Stimulated activated CD4-positive, alpha-beta T cell treated with anti-CD3 and anti-CD28 coated beads, TNF-alpha, amount 100 ng/mL, for 4 hours (primary cell): ENCODE measurements around the gene AP5S1.

Source experiments
- DNase-seq, 3 experiments: peaks; one replicate each; pipeline ENCODE4 v3.0.0-alpha.2; 2020; ENCODE audit warnings: low read depth in 3 of 3

Gene AP5S1

DNA sequence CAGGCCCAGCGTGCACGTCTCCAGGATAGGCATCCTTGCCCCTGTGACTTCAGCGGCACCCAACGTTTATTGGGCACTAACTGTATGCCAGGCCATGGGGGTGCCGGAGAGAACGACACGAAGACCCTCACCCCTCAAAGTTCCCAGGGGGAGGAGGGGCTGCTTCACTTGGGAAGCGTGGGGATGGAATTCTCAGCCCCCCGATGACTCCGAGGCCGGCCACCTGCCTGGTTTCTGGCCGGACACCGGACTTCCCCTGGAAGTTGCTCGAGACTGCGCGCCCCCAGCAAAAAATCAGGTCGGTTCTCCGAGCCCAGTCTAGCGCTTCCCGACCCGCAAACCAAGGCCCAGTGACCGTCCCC is 26.0 kb downstream of the AP5S1 start:
- peak in 1 of 3 experiments; percentile 26 for DNase-seq

DNA sequence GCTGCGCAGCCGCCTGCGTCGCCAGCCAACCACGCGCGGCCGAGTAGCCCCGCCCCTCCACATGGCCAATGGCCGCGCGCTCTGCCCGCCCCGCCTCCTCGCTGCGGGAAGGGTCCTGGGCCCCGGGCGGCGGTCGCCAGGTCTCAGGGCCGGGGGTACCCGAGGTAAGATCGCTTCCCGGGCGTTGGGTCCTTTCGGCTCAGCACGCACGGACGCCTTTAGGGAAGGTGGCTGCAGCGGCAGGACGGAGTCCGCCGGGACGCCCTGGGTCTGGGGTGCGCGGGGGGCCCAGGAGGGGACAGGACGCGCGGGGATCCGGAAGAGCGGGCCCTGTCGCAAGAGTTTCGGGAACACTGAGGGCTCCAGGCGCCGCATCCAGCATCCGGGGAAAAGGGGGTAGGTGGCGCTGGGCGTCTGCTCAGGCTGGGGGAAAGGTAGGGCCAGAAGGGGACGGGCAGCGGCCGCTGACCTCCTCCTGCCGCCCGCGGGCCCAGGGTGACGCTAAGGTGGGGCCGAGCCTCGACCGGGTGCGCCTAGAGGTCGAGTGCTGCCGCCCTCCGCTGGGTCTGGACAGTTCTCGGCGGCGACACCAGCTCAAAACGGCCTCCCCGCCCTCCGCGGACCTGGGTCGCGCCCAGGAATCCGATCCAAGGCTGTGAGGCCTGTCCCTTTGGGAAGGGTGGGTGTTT is 26.5 kb downstream of the AP5S1 start, which contains the start of gene MAVS:
Gene MAVS (plus strand): TSS at position 95 of the 689 bp plus-strand sequence. CDS start 7,791 bp downstream, outside the sequence.
- DNase-seq: peak; percentile 70 to 81 (median 71)

DNA sequence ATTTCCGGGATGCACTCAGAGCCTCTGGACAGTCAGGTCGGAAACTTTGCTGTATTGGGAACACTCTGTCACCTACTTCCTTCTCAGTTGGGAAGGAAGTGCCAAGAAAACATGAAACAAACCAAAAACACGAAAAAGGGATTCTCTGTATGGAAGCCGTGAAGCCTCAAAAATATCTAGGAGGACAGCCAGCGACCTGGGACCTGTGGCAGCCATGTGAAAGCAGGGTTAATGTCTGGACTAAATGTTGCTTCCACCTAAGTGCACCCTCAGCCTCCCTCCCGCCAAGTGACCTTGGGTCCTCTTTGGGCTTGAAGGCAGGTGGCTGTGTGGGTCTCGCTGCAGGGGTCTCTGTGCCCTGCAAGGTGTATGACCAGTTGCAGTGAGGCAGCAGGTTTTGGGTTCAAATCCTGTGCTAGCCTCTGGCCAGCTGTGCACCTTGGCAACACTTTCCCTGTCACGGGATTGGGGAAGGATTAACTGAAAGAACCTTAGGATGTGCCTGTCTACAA is 27.1 kb downstream of the AP5S1 start:
- DNase-seq: no peak

DNA sequence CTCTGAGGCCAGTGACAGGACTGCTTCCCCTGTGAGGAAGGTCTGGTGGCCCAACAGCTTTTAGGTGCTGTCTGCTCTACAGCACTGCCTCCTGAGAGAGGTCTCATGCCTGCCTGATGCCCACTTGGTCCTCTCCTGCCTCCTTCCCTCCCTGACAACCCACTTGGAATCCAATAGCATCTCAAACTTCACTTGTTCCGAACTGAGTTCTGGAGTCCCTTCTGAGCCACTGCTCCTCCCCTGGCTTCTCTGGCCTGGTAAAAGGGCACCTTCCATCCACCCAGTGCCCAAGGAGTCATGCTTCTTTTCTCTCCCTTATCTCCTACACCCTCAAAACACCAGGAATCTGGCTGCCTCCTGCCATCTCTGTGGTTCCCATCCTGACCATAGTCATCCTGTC is 28.2 kb downstream of the AP5S1 start:
- no peak for DNase-seq

DNA sequence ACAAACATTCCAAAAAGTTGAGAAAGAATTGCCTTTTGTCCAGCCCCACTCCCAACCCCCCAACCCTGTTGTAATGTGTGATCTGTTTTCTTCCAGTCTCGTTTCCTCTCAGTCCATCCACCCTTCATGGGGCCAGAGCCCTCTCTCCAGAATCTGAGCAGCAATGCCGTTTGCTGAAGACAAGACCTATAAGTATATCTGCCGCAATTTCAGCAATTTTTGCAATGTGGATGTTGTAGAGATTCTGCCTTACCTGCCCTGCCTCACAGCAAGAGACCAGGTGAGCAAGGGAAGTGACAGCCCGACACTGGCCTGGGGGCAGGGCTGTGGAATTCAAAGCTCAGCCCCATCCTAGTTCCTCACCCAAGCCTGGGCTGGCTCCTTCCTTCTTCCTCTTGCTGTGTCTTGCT is 34.1 kb downstream of the AP5S1 start:
- DNase-seq: no peak

DNA sequence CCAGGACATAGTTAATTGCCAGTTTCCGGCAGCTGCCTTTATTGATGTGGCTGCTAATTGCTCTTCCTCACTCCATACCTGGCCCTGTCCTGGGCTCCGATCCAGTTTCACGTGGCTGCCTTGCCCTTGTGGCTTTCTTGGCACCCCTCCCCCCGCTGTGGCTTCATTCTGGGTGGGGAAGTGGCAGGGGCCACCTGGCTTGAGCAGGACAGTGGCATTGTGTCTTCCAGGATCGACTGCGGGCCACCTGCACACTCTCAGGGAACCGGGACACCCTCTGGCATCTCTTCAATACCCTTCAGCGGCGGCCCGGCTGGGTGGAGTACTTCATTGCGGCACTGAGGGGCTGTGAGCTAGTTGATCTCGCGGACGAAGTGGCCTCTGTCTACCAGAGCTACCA is 37.1 kb downstream of the AP5S1 start:
- DNase-seq: no peak

DNA sequence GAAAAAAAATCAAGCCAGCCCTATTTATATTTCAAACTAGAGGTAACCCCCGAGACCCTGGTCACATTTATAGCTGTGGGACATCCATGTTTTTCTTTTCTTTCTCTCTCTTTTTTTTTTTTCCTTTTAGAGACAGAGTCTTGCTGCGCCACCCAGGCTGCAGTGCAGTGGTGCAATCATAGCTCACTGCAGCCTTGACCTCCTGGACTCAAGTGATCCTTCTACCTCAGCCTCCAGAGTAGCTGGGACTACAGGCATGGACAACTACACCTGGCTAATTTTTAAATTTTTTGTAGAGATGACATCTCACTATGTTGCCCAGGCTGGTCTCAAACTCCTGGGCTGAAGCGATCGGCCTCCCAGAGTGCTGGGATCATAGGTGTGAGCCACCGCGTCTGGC is 38.3 kb downstream of the AP5S1 start:
- DNase-seq: no peak

DNA sequence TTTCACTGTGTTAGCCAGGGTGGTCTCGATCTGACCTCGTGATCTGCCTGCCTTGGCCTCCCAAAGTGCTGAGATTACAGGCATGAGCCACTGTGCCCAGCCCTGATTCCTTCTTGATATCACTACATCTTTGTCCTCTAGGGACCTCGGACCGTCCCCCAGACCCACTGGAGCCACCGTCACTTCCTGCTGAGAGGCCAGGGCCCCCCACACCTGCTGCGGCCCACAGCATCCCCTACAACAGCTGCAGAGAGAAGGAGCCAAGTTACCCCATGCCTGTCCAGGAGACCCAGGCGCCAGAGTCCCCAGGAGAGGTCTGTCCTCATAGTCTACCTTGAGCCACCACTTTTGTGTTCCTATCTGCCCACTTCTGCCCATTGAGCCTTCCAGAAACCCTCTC is 40.8 kb downstream of the AP5S1 start:
- DNase-seq: no peak

DNA sequence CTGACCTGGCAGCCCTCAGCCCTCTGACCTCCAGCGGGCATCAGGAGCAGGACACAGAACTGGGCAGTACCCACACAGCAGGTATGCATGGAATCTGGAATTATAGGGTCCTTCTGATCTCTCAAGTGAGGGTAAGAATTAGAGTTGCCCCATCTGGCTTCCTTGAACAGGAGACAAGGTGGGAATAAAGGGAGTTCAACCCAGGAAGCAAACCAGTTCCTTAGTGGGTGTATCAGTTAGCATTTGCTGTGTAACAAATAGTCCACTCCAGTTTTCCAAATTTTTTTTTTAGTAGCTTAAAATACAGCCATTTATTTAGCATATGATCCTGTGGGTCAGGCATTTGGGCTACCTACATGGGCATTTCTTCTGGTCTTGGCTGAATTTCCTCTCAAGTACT is 42.0 kb downstream of the AP5S1 start:
- DNase-seq: no peak

DNA sequence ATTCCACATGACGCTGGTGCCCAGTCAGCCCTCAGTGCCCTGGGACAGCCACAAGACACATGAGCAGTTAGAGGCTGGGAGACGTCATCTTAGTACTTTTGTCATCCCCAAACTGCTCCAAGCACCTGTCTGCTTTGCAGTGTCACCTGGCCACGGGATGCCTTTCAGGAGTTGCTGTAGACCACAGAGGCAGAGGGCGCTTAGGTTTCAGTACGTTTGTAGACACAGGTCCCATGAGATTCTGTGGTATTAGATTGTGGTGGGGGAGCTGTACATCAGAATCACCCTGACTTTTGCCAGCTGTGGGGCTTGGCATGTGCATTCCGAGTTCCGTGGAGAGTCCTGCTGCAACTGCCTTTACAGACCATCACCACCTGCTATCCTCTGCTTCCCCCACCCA is 43.0 kb downstream of the AP5S1 start:
- no peak for DNase-seq

DNA sequence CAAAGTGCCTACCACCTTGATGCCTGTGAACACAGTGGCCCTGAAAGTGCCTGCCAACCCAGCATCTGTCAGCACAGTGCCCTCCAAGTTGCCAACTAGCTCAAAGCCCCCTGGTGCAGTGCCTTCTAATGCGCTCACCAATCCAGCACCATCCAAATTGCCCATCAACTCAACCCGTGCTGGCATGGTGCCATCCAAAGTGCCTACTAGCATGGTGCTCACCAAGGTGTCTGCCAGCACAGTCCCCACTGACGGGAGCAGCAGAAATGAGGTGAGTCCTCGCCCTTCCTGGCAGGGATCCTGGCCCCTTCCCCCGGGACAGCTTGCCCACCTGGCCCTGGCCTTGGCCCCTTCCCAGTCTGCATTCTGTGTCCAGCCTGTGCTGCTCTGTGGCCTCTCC is 44.2 kb downstream of the AP5S1 start:
- DNase-seq: no peak

DNA sequence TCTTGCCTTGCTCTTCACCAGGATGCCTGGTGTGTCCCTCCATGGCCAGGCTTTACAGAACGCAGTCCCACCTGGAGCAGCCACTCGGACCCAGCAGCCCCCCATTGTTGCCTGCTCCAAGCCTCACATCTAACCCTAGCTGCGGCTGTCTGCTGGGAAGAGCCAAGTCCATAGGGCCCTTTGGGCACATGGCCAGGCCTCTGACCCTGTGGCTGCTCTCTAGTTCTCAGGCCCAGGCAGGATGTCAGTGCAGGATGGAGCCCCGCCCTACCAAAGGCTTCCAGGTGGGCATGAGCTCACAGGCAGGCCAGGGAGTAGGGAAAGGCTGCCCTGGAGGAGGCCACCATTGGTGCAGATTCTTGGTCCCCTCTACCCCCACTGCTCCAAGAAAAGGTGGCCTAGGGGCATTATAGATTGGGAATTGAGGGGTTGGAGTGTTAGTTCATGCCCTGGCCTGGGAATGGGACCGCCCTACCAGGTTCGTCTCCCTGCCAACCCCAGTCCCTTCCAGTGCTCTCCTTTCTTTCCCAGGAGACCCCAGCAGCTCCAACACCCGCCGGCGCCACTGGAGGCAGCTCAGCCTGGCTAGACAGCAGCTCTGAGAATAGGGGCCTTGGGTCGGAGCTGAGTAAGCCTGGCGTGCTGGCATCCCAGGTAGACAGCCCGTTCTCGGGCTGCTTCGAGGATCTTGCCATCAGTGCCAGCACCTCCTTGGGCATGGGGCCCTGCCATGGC is 45.0 kb downstream of the AP5S1 start:
- no peak for DNase-seq

DNA sequence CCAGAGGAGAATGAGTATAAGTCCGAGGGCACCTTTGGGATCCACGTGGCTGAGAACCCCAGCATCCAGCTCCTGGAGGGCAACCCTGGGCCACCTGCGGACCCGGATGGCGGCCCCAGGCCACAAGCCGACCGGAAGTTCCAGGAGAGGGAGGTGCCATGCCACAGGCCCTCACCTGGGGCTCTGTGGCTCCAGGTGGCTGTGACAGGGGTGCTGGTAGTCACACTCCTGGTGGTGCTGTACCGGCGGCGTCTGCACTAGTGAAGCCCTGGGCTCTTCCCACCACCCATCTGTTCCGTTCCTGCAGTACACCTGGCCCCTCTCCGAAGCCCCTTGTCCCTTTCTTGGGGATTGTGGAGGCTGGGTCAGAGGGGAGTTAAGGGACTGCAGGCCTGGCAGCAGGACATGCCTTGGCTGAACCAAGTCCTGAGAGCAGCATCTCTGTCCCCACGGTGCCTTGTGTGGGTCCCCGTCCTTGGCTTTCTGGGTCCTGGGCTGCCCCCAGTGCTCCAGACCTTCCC is 45.6 kb downstream of the AP5S1 start:
- DNase-seq: no peak

DNA sequence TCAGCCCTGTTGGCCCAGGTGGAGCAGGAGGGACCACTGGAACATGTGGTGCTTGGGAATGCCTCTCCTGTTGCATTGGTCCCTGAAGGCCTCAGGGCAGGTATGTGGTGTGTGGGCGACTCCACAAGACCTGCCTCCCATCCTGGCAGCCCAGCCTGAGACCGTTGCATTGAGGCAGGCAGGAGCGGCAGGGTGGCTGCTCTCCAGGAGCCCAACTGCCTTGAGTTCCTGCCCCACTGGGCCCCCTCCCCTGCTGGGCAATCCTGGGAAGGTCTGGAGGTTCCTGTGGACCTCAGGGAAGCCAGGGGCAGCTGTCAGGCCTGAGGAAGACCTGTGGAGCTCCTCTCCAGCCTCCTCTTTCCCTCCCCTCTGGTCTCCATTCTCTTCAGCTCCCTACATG is 46.1 kb downstream of the AP5S1 start:
- DNase-seq: no peak

DNA sequence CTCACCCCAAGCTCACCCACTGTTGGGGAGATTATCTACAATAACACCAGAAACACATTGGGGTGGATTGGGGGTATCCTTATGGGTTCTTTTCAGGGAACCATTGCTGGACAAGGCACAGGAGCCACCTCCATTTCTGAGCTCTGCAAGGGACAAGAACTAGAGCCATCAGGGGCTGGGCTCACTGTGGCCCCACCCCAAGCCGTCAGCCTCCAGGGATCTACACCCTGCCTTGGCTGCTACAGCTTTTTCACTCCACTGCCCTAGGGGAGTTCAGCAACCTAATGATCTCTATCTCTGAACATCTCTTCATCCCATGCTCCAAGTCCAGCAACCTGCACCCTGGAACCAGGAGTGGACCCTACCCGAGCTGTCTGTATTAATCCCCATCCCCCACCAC is 47.5 kb downstream of the AP5S1 start:
- DNase-seq: no peak

DNA sequence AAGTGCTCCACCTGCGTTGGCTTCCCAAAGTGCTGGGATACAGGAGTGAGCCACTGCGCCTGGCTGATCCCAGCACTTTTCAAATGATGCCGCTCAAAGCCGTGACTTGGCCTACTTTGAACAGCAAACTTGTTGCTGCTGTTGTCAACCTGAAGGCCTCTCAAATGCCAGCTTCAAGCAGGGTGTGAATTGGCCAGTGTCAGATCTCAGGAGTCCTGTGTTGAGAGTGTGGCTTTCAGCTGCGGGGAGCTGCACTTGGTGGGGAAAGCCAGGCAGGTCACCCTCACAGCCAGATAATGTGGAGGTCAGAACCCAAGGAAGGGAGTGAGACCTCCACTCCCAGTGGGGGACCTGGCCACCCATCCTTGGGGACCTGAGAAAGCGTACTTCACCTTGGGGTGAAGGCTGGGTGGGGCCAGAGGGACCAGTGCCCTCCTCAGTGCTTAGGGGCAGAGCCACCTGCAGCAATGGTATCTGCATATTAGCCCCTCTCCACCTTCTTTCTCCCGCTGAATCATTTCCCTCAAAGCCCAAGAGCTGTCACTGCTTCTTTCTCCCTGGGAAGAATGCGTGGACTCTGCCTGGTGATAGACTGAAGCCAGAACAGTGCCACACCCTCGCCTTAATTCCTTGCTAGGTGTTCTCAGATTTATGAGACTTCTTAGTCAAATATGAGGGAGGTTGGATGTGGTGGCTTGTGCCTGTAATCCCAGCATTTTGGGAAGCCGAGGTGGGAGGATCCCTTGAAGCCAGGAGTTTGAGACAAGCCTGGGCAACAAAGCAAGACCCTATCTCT is 49.7 kb downstream of the AP5S1 start:
- no peak for DNase-seq

DNA sequence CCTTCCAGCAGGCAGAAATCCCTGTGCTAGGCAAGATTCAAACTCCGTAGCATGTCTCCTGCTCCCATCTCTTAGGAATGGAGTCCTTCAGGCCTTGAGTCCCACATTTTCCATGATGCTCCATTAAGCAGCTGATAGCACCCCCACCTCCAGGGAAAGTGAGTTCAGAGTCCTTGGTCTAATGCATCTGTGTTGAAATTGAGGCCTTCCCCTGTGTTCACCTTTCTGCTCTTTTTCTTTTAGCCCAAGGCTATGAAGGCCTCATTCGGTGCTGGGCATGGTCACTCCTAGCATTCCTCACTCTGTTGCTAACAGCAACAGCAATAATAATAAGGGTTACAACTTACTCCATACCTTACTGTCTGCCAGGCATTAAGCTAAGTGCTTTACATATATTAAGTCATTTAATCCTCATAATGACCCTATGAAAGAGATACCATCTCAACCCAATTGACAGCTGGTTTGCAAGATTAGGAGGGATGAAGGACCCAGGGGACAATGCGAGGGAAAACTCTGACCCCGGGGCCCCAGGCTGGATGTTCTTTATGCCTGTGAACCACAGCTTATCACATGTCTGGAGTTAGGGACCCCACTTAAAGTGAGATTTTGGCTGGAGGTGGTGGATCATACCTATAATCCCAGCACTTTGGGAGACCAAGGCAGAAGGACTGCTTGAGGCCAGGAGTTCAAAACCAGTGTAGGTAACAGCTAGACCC is 51.4 kb downstream of the AP5S1 start:
- no peak for DNase-seq

DNA sequence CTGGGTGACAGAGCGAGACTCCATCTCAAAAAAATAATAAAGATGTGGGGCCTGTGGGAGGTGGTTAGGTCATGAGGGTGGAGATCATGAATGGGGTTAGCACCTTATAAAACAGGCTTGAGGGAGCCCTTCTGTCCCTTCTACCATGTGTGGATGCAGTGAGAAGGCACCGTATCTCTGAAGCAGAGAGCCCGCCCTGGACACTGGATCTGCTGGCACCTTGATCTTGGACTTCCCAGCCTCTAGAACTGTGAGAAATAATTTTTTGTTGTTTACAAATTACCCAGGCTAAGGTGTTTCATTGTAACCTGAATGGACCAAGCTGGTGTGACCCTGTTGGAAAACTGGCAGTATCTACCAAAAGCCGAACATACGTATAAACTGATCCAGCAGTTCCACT is 53.2 kb downstream of the AP5S1 start:
- no peak for DNase-seq

DNA sequence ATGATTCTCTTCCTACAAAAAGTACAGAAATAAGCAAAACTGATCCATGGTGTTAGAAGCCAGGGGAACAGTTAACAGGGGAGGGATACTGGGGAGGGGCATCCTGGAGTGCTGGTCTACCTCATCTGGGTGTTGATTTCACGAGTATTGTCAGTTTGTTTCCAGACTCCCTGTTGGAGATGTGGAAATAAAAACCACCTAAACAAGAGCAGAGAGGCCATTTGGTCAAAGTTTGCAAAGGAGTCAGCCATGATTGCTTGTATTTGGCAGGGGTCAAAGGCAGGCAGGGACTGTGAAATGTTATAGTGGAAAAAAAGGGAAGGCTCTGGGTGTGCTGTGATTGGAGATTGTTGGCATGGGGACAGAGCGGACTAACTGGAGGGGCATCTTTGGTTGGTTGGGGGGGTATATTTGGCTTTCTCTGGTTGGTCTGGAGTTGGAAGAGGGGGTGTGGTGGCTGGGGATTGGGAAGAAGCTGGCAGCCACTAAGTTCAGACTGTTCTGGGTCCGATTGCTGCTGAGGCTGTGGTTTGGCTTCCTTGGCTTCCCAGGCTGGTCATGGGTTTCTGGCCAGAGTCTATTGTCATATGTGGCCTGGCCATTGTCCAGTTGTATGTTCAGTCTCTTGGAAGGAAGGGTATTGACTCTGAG is 54.0 kb downstream of the AP5S1 start:
- DNase-seq: no peak

DNA sequence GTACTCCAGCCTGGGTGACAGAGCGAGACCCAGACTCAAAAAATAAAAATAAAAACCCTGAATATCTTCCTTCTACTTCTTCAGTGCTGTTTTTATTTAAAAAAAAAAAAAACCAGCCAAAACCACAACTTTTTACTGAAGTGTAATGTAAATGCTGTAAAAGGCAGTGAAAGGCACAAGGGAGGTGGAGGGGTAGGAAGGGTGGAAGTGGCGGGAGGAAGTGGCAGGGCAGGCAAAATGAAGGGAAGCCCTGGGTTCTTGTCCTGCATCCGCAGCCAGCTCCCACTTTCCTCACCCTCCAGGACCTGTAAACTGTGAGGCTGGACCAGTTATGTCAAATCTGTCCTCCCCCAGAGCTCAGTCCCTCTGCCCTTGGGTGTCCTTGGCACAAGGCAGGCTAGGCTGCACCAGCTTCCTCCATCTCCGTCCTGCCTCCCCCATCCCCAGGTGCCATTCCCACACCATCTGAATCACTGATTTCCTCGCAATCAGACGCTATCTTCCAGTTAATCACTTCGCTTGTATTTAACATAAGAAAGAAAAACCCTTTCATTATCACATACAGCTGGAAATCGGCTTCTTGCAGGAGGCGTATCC is 55.1 kb downstream of the AP5S1 start:
- DNase-seq: no peak

DNA sequence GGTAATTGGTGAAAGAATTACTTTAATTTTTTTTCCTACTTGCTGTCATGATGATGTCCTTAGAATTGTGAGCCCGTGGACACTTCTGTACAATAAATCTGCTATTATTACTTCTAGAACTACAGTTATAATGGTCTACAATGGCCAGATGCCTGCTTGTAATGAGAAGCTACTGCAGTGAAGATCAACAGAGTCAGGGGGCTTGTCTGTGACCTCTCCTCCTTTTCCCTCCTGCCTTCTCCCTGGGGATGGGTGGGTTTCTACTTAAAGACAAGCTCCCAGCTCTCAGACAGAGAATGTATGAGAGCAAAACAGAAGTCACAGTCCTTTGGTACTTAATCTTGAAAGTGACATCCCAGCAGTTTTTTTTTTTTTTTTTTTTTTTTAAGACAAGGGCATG is 55.7 kb downstream of the AP5S1 start:
- DNase-seq: no peak
